Muscle layer of duodenum (tissue), 2 donors: Measurements from ENCODE around the gene PIH1D1.

Source experiments
- H3K27ac ChIP-seq: one replicate; pipeline ENCODE4 v1.7.0; 2013; ENCODE audit warnings: mild to moderate bottlenecking, low read length
- H3K27me3 ChIP-seq: one replicate; pipeline ENCODE4 v1.7.0; 2013; ENCODE audit warnings: low read depth, mild to moderate bottlenecking, control low read depth, low read length
- H3K36me3 ChIP-seq, 2 donors: one replicate each; pipeline ENCODE4 v1.7.0; 2013; ENCODE audit warnings: low read length in 2 of 2, control low read depth in 1 of 2, mild to moderate bottlenecking in 1 of 2; ENCODE audit not compliant: insufficient read depth in 2 of 2, control insufficient read depth in 1 of 2
- H3K4me1 ChIP-seq, 2 donors: one replicate each; pipeline ENCODE4 v1.7.0; 2013; ENCODE audit warnings: low read length in 2 of 2, mild to moderate bottlenecking in 2 of 2, control low read depth in 1 of 2, moderate library complexity in 1 of 2; ENCODE audit not compliant: insufficient read depth in 2 of 2, control insufficient read depth in 1 of 2
- H3K4me3 ChIP-seq, 2 donors: one replicate each; pipeline ENCODE4 v1.7.0; 2013; ENCODE audit warnings: low read length in 2 of 2, low read depth in 1 of 2, mild to moderate bottlenecking in 1 of 2
- H3K9me3 ChIP-seq, 2 donors: one replicate each; pipeline ENCODE4 v1.7.0; 2013; ENCODE audit warnings: low read length in 2 of 2, control low read depth in 1 of 2, mild to moderate bottlenecking in 1 of 2; ENCODE audit not compliant: control insufficient read depth in 1 of 2
- donor health status: healthy.

The PIH1D1 gene

DNA sequence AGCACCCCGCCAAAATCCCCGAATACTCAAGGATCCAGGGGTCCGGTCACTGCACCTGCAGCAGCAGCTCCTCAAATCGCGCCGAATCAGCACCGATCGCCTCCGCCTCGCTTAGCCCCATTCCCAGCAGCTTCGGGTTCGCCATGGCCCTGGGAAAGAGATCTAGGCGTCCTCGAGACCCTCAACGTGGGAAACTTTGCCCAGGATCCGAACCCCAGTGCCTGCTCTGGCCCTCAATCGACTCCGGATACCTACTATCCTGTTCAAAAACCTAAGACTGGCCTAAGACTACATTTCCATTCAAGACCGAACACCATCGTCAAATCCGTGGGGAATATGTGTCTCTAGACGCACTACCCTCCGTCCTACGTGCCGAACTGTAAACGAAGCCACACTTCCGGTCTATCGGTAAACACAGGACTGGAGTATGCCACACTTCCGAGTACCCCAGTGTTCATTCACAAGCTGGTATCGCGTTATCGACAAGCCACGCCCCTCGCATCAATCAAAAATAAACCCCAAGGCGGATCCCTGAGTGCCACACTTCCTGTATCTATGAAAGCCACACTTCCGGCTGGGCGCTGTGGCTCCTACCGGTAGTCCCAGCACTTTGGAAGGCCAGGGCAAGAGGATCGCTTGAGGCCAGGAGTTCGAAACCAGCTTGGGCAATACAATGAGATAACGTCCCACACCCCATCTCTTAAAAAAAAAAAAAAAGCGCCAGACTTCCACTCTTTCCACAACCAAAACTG is at the start of gene PIH1D1:
PIH1D1 (minus strand) TSS at position 385 of the 752 bp plus-strand sequence; CDS start at position 145, 240 bp downstream.
- Histone ChIP-seq H3K9me3 (no peaks in the 10 kb centered on the region), H3K27ac (peak within 1 kb of the TSS; percentile 88), H3K36me3 (peaks cover 3 to 27% of the 10 kb centered on the region in 2 donors), H3K4me1 (peaks cover 0 to 25% of the 10 kb centered on the region in 2 donors), H3K27me3 (no peaks in the 10 kb centered on the region), H3K4me3 (peak within 1 kb of the TSS; percentile 90 to 96)

DNA sequence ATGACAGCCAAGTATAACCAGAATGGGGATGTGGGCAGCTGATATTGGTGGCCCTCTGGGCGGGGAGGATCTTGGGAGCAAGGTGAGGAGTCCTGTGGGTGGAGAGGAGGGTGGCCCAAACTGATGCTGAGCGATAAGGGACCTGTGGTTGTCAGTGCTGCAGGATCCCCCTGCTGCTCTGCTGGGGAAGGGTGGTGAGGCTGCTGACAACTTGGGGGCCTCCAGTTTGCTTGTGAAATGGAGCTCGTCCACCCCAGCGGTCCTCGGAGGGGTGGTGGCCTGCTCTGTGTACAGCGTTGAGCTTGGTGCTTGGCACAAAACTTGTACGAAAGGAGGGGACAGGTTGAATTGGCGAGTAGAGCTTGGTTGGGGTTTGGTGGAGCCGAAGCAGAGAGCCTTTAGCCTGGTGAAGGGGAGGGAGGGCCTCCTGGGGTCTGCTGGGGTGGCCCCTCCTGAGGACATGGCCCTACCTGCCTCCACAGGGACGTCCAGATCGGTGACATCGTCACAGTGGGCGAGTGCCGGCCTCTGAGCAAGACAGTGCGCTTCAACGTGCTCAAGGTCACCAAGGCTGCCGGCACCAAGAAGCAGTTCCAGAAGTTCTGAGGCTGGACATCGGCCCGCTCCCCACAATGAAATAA is 47.5 kb upstream of the PIH1D1 start:
- Histone ChIP-seq H3K36me3 (peaks cover 20 to 32% of the 10 kb centered on the region in 2 donors), H3K27me3 (no peaks in the 10 kb centered on the region), H3K27ac (peak overlapping the region; percentile 56), H3K4me1 (peaks cover 20 to 42% of the 10 kb centered on the region in 2 donors), H3K9me3 (no peaks in the 10 kb centered on the region), H3K4me3 (peak overlapping the region; percentile 2 to 5)

DNA sequence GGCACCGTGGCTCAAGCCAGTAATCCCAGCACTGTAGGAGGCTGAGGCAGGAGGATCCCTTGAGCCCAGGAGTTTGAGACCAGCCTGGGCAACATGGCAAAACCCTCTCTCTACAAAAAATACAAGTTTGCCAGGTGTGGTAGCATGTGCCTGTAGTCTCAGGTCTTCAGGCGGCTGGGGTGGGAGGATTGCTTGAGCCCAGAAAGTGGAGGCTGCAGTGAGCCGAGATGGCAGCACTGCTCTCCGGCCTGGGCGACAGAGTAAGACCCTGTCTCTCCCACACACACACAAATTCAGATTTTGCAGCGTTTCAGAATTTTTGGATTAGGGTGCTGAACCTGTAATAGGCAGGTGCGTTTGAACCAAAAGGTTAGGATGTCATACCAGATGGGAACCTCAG is 46.9 kb upstream of the PIH1D1 start:
- Histone ChIP-seq H3K4me3 (peak overlapping the region in 1 of 2 donors; percentile 5), H3K4me1 (peaks cover 20 to 42% of the 10 kb centered on the region in 2 donors), H3K27ac (no peak overlapping the region), H3K9me3 (no peaks in the 10 kb centered on the region), H3K36me3 (peaks cover 20 to 32% of the 10 kb centered on the region in 2 donors), H3K27me3 (no peaks in the 10 kb centered on the region)

DNA sequence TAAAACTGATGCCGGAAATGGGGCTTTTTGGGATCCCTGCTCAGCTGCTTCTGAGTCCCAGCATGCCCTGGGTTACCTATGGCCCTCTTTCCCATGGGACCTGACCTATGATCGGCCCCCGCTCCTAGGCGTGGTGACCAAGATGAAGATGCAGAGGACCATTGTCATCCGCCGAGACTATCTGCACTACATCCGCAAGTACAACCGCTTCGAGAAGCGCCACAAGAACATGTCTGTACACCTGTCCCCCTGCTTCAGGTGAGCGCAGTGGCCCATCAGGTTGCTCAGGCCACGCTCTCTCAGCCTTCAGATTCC is 46.1 kb upstream of the PIH1D1 start:
- Histone ChIP-seq H3K27ac (peak overlapping the region; percentile 99), H3K36me3 (peaks cover 23 to 38% of the 10 kb centered on the region in 2 donors), H3K4me3 (peak overlapping the region; percentile 92 to 97), H3K27me3 (no peaks in the 10 kb centered on the region), H3K4me1 (peaks cover 20 to 42% of the 10 kb centered on the region in 2 donors), H3K9me3 (no peaks in the 10 kb centered on the region)

DNA sequence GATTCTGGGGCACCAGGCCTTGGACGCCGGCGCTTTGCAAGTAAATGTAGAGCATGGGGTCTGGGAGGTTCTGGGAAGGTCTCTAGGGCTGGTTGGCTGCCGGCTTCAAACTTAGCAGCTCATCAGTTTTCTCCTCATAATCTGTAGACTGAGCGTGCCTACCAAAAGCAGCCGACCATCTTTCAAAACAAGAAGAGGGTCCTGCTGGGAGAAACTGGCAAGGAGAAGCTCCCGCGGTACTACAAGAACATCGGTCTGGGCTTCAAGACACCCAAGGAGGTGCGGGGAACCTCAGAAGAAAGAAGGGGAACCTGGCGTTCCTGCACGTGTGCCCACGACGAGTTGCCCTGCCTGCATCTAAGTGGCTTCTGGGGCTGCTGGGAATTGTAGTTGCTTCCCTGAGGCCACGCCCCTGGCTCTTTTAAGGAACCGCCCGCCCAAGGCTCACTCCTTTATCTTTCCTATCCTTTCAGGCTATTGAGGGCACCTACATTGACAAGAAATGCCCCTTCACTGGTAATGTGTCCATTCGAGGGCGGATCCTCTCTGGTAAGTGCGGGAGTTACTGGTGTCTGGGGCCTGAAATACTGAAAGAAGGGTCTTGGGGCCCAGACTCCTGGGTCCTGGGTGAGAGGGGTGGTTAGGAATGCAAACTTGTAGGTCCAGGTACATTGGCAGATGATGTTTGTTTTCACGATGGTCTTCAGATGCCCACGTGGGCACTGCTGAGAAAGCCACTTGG is 45.6 kb upstream of the PIH1D1 start:
- H3K4me1 ChIP-seq = peaks cover 20 to 42% of the 10 kb centered on the region in 2 donors
- H3K27me3 ChIP-seq = no peaks in the 10 kb centered on the region
- no peaks in the 10 kb centered on the region for H3K9me3 ChIP-seq
- peaks cover 28 to 43% of the 10 kb centered on the region in 2 donors for H3K36me3 ChIP-seq
- H3K4me3 ChIP-seq = peak overlapping the region; percentile 92 to 97
- peak overlapping the region; percentile 99 for H3K27ac ChIP-seq

DNA sequence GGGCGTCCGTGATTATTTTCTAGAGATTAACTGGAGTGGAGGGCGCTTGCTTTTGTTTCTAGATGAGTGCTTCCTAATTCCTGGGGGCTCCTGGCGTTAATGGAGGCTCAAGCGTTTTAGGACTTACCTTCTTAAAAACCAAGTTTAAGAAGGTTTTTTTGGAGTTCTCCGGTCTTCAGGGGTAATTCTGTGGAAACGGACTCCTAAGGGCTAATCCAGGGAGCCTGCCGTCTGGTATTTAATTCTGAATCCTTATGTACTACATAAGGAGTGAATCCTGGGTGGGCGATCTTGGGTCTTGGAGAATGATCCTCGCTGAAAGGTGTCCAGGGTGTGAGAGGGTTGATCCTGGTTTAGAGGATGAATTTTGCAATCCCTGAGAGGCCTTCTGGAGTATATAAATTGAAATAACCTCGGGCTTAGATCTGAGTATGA is 45.0 kb upstream of the PIH1D1 start:
- Histone ChIP-seq H3K9me3 (no peaks in the 10 kb centered on the region), H3K4me1 (peaks cover 20 to 42% of the 10 kb centered on the region in 2 donors), H3K4me3 (peak overlapping the region; percentile 92 to 97), H3K27ac (peak overlapping the region; percentile 99), H3K36me3 (peaks cover 32 to 50% of the 10 kb centered on the region in 2 donors), H3K27me3 (no peaks in the 10 kb centered on the region)

DNA sequence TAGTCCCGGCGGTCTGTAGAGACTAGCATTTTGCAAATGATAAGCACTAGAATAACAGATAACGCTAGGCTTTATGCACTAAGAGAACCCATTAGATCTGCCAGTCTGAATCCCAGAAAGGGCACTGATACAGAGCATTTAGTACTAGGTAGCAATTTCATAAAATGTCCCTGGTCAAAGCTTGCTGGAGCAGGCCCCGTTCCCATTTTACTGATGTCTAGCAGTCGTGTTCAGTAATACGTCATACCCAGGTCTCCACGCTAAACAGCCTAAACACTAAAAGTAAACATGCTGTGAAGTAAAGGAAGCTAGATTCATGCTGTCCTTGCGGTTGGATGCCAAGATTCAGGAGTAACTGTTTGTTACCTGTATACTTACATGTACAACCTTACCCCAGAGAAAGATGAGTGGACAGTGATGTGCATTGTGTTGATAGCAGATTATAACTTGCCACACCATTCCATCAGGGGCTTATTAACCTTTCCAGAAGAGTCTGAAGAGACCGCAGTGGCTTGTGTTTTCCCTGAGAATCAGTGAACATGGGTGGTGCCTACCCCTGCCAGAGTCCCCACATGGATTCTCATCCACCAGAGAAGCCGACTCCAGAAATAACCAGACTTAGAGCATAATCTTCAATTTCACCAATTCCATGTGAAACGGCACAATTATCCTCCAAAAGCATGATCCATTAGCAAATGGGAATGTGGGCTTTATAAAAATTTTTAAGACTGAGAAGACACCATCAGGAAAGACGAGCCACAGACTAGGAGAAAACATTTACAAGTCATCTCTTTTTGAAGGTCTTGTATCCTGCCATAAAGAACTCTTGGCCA is 41.2 kb upstream of the PIH1D1 start:
- Histone ChIP-seq H3K27me3 (no peaks in the 10 kb centered on the region), H3K27ac (no peak overlapping the region), H3K36me3 (peaks cover 42 to 55% of the 10 kb centered on the region in 2 donors), H3K4me1 (peaks cover 17 to 30% of the 10 kb centered on the region in 2 donors), H3K4me3 (no peak overlapping the region), H3K9me3 (no peaks in the 10 kb centered on the region)

DNA sequence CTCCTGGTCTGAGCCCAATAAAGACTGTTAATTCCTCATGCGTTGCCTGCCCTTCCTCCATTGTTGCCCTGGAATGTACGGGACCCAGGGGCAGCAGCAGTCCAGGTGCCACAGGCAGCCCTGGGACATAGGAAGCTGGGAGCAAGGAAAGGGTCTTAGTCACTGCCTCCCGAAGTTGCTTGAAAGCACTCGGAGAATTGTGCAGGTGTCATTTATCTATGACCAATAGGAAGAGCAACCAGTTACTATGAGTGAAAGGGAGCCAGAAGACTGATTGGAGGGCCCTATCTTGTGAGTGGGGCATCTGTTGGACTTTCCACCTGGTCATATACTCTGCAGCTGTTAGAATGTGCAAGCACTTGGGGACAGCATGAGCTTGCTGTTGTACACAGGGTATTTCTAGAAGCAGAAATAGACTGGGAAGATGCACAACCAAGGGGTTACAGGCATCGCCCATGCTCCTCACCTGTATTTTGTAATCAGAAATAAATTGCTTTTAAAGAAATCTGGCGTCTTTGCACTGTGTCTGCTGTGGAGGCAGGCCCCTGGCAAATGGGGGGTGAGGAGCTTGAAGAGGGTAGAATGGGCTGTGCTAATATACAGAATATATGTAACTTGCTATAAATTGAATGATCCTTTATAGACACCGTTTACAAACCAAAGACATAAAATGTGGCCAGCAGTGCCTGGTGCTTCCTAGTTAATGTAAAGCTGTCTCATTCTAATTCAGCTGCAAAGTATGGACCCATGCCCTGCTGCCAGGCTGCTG is 40.4 kb upstream of the PIH1D1 start:
- Histone ChIP-seq H3K4me3 (no peak overlapping the region), H3K36me3 (peaks cover 37 to 48% of the 10 kb centered on the region in 2 donors), H3K9me3 (no peaks in the 10 kb centered on the region), H3K27ac (no peak overlapping the region), H3K27me3 (no peaks in the 10 kb centered on the region), H3K4me1 (peaks cover 12 to 22% of the 10 kb centered on the region in 2 donors)

DNA sequence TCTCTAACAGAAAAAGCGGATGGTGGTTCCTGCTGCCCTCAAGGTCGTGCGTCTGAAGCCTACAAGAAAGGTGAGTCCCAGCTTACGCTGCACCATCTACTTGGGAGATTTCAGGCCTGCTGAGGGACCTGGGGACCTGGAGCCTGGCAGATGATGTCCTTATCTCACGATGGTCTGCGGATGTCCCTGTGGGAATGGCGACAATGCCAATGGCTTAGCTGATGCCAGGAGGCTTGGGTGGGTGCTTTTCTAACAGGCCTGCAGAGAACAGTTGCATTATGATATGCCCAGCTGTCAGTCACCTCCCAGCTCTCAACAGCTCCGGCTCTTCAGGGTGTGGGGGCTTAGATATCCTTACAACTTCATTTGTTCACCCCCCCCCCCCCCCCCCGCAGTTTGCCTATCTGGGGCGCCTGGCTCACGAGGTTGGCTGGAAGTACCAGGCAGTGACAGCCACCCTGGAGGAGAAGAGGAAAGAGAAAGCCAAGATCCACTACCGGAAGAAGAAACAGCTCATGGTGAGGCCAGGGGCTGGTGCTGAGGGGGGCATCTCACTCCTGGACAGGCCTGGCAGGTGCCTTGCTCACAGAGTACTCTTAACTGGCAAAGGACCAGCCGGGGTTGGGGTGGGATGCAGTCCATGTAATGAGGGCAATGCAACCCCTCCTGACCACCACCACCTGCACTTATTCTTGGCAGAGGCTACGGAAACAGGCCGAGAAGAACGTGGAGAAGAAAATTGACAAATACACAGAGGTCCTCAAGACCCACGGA is 39.6 kb upstream of the PIH1D1 start:
- Histone ChIP-seq H3K4me3 (no peak overlapping the region), H3K9me3 (no peaks in the 10 kb centered on the region), H3K4me1 (peaks cover 12 to 19% of the 10 kb centered on the region in 2 donors), H3K36me3 (peaks cover 37 to 48% of the 10 kb centered on the region in 2 donors), H3K27me3 (no peaks in the 10 kb centered on the region), H3K27ac (no peak overlapping the region)
